Measurements from ENCODE around the gene JAZF1.

GRCh38 chr7:28226003-28226402, 45.4 kb upstream of the JAZF1 start:
- TF ChIP-seq CTCF (IDR thresholded peaks at IDR 0.05) (no peak), POLR2A (IDR thresholded peaks at IDR 0.05) (no peak)

Measured in testis (tissue), 2 donors.